Measurements from ENCODE around the gene NPL.

- TF ChIP-seq, protein P1, sequence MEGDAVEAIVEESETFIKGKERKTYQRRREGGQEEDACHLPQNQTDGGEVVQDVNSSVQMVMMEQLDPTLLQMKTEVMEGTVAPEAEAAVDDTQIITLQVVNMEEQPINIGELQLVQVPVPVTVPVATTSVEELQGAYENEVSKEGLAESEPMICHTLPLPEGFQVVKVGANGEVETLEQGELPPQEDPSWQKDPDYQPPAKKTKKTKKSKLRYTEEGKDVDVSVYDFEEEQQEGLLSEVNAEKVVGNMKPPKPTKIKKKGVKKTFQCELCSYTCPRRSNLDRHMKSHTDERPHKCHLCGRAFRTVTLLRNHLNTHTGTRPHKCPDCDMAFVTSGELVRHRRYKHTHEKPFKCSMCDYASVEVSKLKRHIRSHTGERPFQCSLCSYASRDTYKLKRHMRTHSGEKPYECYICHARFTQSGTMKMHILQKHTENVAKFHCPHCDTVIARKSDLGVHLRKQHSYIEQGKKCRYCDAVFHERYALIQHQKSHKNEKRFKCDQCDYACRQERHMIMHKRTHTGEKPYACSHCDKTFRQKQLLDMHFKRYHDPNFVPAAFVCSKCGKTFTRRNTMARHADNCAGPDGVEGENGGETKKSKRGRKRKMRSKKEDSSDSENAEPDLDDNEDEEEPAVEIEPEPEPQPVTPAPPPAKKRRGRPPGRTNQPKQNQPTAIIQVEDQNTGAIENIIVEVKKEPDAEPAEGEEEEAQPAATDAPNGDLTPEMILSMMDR (IDR thresholded peaks at IDR 0.05; ENCODE audit: borderline replicate concordance, extremely low read depth, low read length, poor library complexity, severe bottlenecking) = peak; percentile 80
- TF ChIP-seq EZH2 (IDR thresholded peaks at IDR 0.05; ENCODE audit: borderline replicate concordance, low read depth, low read length, severe bottlenecking) = no peak
Measured at GRCh38 chr1:182784556-182785171, 4.9 kb upstream of the NPL start.
